ENCODE data around the gene KRT85. TPM values are rescaled to one million over a fixed set of nuclear protein-coding genes. Genes with fewer than 3 reads are reported as not detected.

The KRT85 gene
- total RNA-seq, 1 donor from 2014 or later: not detected

GRCh38 chr12:52320784-52321400 lies 46.4 kb downstream of the KRT85 start, which contains the start of gene KRT83:
Gene KRT83 (minus strand): TSS chr12:52321398. CDS start chr12:52321335, 63 bp downstream.
- TF ChIP-seq CTCF (IDR thresholded peaks at IDR 0.05; ENCODE audit: unreplicated experiment): no peak
- Mint-ChIP-seq H3K27ac (ENCODE audit: unreplicated experiment) (peak within 1 kb of the TSS; percentile 24), H3K27me3 (ENCODE audit: unreplicated experiment) (peaks cover 11% of the 10 kb centered on the region), H3K36me3 (ENCODE audit: low read depth, unreplicated experiment) (no peaks in the 10 kb centered on the region), H3K9me3 (ENCODE audit: unreplicated experiment) (no peaks in the 10 kb centered on the region), H3K4me3 (ENCODE audit: unreplicated experiment) (no peak within 1 kb of the TSS), H3K4me1 (ENCODE audit: unreplicated experiment) (no peaks in the 10 kb centered on the region)
- DNase-seq (ENCODE audit: low spot score): no peak

GRCh38 chr12:52319097-52319496 lies 48.2 kb downstream of the KRT85 start:
- Mint-ChIP-seq H3K4me1 (ENCODE audit: unreplicated experiment) (no peaks in the 10 kb centered on the region), H3K27me3 (ENCODE audit: unreplicated experiment) (peaks cover 9% of the 10 kb centered on the region), H3K27ac (ENCODE audit: unreplicated experiment) (no peak overlapping the region), H3K4me3 (ENCODE audit: unreplicated experiment) (no peak overlapping the region), H3K9me3 (ENCODE audit: unreplicated experiment) (no peaks in the 10 kb centered on the region), H3K36me3 (ENCODE audit: low read depth, unreplicated experiment) (no peaks in the 10 kb centered on the region)
- no peak for TF ChIP-seq CTCF (IDR thresholded peaks at IDR 0.05; ENCODE audit: unreplicated experiment)
- no peak for DNase-seq (ENCODE audit: low spot score)

GRCh38 chr12:52318241-52318990 lies 48.9 kb downstream of the KRT85 start:
- peaks cover 9% of the 10 kb centered on the region for H3K27me3 Mint-ChIP-seq (ENCODE audit: unreplicated experiment)
- H3K4me3 Mint-ChIP-seq (ENCODE audit: unreplicated experiment): no peak overlapping the region
- H3K4me1 Mint-ChIP-seq (ENCODE audit: unreplicated experiment): no peaks in the 10 kb centered on the region
- no peaks in the 10 kb centered on the region for H3K36me3 Mint-ChIP-seq (ENCODE audit: low read depth, unreplicated experiment)
- H3K27ac Mint-ChIP-seq (ENCODE audit: unreplicated experiment): no peak overlapping the region
- no peaks in the 10 kb centered on the region for H3K9me3 Mint-ChIP-seq (ENCODE audit: unreplicated experiment)
- TF ChIP-seq CTCF (IDR thresholded peaks at IDR 0.05; ENCODE audit: unreplicated experiment): no peak
- DNase-seq (ENCODE audit: low spot score): no peak

- H3K27me3 Mint-ChIP-seq (ENCODE audit: unreplicated experiment): peaks cover 15% of the 10 kb centered on the region
- no peaks in the 10 kb centered on the region for H3K36me3 Mint-ChIP-seq (ENCODE audit: low read depth, unreplicated experiment)
- H3K4me3 Mint-ChIP-seq (ENCODE audit: unreplicated experiment): no peak overlapping the region
- no peak for DNase-seq (ENCODE audit: low spot score)
- TF ChIP-seq CTCF (IDR thresholded peaks at IDR 0.05; ENCODE audit: unreplicated experiment): no peak
- no peak overlapping the region for H3K27ac Mint-ChIP-seq (ENCODE audit: unreplicated experiment)
- no peaks in the 10 kb centered on the region for H3K9me3 Mint-ChIP-seq (ENCODE audit: unreplicated experiment)
- no peaks in the 10 kb centered on the region for H3K4me1 Mint-ChIP-seq (ENCODE audit: unreplicated experiment)
Observed at GRCh38 chr12:52317468-52318052, 49.7 kb downstream of the KRT85 start.

- Mint-ChIP-seq H3K27ac (ENCODE audit: unreplicated experiment) (no peak overlapping the region), H3K4me1 (ENCODE audit: unreplicated experiment) (no peaks in the 10 kb centered on the region), H3K9me3 (ENCODE audit: unreplicated experiment) (no peaks in the 10 kb centered on the region), H3K36me3 (ENCODE audit: low read depth, unreplicated experiment) (no peaks in the 10 kb centered on the region), H3K4me3 (ENCODE audit: unreplicated experiment) (no peak overlapping the region), H3K27me3 (ENCODE audit: unreplicated experiment) (peaks cover 12% of the 10 kb centered on the region)
- TF ChIP-seq CTCF (IDR thresholded peaks at IDR 0.05; ENCODE audit: unreplicated experiment): no peak
- no peak for DNase-seq (ENCODE audit: low spot score)
Observed at GRCh38 chr12:52316701-52317100, 50.6 kb downstream of the KRT85 start.
